Ishikawa (cell line): ENCODE data around the gene RFK.

Source experiments
- CEBPB ChIP-seq: IDR thresholded peaks from 2 replicates; pipeline ENCODE4 v1.6.1; 2012
- CREB1 ChIP-seq: IDR thresholded peaks from 2 replicates; pipeline ENCODE4 v1.6.1; 2012; ENCODE audit warnings: low read depth
- EGR1 ChIP-seq: IDR thresholded peaks from 2 replicates; pipeline ENCODE4 v1.6.1; 2012
- EP300 ChIP-seq: IDR thresholded peaks from 2 replicates; pipeline ENCODE4 v1.6.1; 2012; ENCODE audit warnings: borderline replicate concordance
- FOXM1 ChIP-seq: IDR thresholded peaks from 2 replicates; pipeline ENCODE4 v1.6.1; 2012; ENCODE audit warnings: low read depth, borderline replicate concordance
- MAX ChIP-seq: IDR thresholded peaks from 2 replicates; pipeline ENCODE4 v1.6.1; 2012
- NFIC ChIP-seq: IDR thresholded peaks from 2 replicates; pipeline ENCODE4 v1.6.1; 2012
- RAD21 ChIP-seq: IDR thresholded peaks from 2 replicates; pipeline ENCODE4 v1.6.1; 2012; ENCODE audit warnings: low read depth
- TAF1 ChIP-seq: IDR thresholded peaks from 2 replicates; pipeline ENCODE4 v1.6.1; 2012; ENCODE audit warnings: low read depth, mild to moderate bottlenecking
- TCF12 ChIP-seq: IDR thresholded peaks from 2 replicates; pipeline ENCODE4 v1.6.1; 2012; ENCODE audit warnings: low read depth
- TEAD4 ChIP-seq: IDR thresholded peaks from 2 replicates; pipeline ENCODE4 v1.6.1; 2012
- YY1 ChIP-seq: IDR thresholded peaks from 2 replicates; pipeline ENCODE4 v1.6.1; 2012; ENCODE audit warnings: low read depth
- ZBTB7A ChIP-seq: IDR thresholded peaks from 2 replicates; pipeline ENCODE4 v1.6.1; 2012; ENCODE audit warnings: low read depth
- TF ChIP-seq, protein P1 (sequence below): IDR thresholded peaks from 2 replicates; pipeline ENCODE4 v1.6.1; 2012; ENCODE audit warnings: low read depth, mild to moderate bottlenecking
- TF ChIP-seq, protein P2 (sequence below): IDR thresholded peaks from 2 replicates; pipeline ENCODE4 v1.6.1; 2012

RFK gene

GRCh38 chr9:76415731-76416130, 21.5 kb upstream of the RFK start:
- TF ChIP-seq CEBPB: no peak
- no peak for TF ChIP-seq EP300
- no peak for TF ChIP-seq CREB1
- TF ChIP-seq NFIC: peak; percentile 7; the same call in 1 of the 2 replicates

GRCh38 chr9:76415154-76415553, 20.9 kb upstream of the RFK start:
- TF ChIP-seq, protein P1, sequence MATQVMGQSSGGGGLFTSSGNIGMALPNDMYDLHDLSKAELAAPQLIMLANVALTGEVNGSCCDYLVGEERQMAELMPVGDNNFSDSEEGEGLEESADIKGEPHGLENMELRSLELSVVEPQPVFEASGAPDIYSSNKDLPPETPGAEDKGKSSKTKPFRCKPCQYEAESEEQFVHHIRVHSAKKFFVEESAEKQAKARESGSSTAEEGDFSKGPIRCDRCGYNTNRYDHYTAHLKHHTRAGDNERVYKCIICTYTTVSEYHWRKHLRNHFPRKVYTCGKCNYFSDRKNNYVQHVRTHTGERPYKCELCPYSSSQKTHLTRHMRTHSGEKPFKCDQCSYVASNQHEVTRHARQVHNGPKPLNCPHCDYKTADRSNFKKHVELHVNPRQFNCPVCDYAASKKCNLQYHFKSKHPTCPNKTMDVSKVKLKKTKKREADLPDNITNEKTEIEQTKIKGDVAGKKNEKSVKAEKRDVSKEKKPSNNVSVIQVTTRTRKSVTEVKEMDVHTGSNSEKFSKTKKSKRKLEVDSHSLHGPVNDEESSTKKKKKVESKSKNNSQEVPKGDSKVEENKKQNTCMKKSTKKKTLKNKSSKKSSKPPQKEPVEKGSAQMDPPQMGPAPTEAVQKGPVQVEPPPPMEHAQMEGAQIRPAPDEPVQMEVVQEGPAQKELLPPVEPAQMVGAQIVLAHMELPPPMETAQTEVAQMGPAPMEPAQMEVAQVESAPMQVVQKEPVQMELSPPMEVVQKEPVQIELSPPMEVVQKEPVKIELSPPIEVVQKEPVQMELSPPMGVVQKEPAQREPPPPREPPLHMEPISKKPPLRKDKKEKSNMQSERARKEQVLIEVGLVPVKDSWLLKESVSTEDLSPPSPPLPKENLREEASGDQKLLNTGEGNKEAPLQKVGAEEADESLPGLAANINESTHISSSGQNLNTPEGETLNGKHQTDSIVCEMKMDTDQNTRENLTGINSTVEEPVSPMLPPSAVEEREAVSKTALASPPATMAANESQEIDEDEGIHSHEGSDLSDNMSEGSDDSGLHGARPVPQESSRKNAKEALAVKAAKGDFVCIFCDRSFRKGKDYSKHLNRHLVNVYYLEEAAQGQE: no peak
- TF ChIP-seq TEAD4: no peak
- TF ChIP-seq NFIC: no peak
- no peak for TF ChIP-seq YY1
- TF ChIP-seq CEBPB: no peak
- no peak for TF ChIP-seq TCF12
- TF ChIP-seq EGR1: no peak
- TF ChIP-seq ZBTB7A: no peak
- no peak for TF ChIP-seq RAD21
- TF ChIP-seq MAX: no peak
- TF ChIP-seq, protein P2, sequence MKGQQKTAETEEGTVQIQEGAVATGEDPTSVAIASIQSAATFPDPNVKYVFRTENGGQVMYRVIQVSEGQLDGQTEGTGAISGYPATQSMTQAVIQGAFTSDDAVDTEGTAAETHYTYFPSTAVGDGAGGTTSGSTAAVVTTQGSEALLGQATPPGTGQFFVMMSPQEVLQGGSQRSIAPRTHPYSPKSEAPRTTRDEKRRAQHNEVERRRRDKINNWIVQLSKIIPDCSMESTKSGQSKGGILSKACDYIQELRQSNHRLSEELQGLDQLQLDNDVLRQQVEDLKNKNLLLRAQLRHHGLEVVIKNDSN: no peak
- no peak for TF ChIP-seq EP300
- TF ChIP-seq CREB1: no peak
- no peak for TF ChIP-seq TAF1

GRCh38 chr9:76414661-76415060, 20.4 kb upstream of the RFK start:
- TF ChIP-seq TCF12 (no peak), TAF1 (no peak), CREB1 (no peak), ZBTB7A (no peak), FOXM1 (no peak)
- TF ChIP-seq, protein P2: no peak

DNA sequence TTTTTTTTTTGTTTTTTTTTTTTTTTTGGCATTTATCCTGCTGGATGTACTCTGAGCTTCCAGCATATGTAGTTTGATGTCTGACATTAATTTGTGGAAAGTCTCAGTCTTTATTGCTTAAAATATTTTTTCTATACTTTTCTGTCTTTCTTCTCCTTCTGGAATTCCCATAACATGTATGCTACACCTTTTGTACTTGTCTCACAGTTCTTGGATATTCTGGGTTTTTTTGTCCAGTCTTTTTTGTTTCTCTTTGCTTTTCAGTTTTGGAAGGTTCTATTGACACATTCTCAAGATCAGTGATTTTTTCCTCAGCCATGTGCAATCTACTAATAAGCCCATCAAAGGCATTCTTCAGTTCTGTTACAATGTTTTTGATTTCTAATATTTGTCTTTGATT, 19.4 kb upstream of the RFK start:
- TF ChIP-seq, protein P2: no peak
- TF ChIP-seq TEAD4 (no peak), CEBPB (no peak), ZBTB7A (no peak), NFIC (no peak), CREB1 (no peak), EP300 (no peak), MAX (no peak), FOXM1 (no peak), TAF1 (no peak), RAD21 (no peak), TCF12 (no peak), YY1 (no peak), EGR1 (no peak)
- TF ChIP-seq, protein P1: no peak

- TF ChIP-seq CREB1 (no peak), YY1 (no peak), TAF1 (no peak), RAD21 (no peak), FOXM1 (no peak), NFIC (no peak), TCF12 (no peak), ZBTB7A (no peak), MAX (no peak), TEAD4 (no peak), EGR1 (no peak), CEBPB (no peak), EP300 (no peak)
- TF ChIP-seq, protein P1: no peak
- TF ChIP-seq, protein P2: no peak
Observed at GRCh38 chr9:76412638-76413037, 18.4 kb upstream of the RFK start.
